ENCODE data around the gene MYO16. TPM values are rescaled to one million over a fixed set of nuclear protein-coding genes. Genes with fewer than 3 reads are reported as not detected.

Gene MYO16
- total and polyA plus RNA-seq, 12 donors, result 0.29 to 5.9 (median 1.4) TPM

- ATAC-seq, result no peak
- H3K9me3 ChIP-seq, result peaks cover 0 to 24% (median 2%) of the 10 kb centered on the region in 11 donors
- no peaks in the 10 kb centered on the region for H3K36me3 ChIP-seq
- TF ChIP-seq, protein P1, sequence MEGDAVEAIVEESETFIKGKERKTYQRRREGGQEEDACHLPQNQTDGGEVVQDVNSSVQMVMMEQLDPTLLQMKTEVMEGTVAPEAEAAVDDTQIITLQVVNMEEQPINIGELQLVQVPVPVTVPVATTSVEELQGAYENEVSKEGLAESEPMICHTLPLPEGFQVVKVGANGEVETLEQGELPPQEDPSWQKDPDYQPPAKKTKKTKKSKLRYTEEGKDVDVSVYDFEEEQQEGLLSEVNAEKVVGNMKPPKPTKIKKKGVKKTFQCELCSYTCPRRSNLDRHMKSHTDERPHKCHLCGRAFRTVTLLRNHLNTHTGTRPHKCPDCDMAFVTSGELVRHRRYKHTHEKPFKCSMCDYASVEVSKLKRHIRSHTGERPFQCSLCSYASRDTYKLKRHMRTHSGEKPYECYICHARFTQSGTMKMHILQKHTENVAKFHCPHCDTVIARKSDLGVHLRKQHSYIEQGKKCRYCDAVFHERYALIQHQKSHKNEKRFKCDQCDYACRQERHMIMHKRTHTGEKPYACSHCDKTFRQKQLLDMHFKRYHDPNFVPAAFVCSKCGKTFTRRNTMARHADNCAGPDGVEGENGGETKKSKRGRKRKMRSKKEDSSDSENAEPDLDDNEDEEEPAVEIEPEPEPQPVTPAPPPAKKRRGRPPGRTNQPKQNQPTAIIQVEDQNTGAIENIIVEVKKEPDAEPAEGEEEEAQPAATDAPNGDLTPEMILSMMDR (IDR thresholded peaks at IDR 0.05), result no peak
- no peak for DNase-seq
- 93 to 96% methylated on average over 2 of the region's 2 CpGs for WGBS, 2 donors
- peaks cover 0 to 4% (median 0%) of the 10 kb centered on the region in 9 donors for H3K4me1 ChIP-seq
- intact Hi-C loops (cut with DNase I), result no loop called here
- peaks cover 0 to 3% (median 0%) of the 10 kb centered on the region in 7 donors for H3K27me3 ChIP-seq
- no peak overlapping the region for H3K4me3 ChIP-seq
- H3K27ac ChIP-seq, result no peak overlapping the region
Observed at GRCh38 chr13:108878732-108879131, 249.3 kb downstream of the MYO16 start.

DNA sequence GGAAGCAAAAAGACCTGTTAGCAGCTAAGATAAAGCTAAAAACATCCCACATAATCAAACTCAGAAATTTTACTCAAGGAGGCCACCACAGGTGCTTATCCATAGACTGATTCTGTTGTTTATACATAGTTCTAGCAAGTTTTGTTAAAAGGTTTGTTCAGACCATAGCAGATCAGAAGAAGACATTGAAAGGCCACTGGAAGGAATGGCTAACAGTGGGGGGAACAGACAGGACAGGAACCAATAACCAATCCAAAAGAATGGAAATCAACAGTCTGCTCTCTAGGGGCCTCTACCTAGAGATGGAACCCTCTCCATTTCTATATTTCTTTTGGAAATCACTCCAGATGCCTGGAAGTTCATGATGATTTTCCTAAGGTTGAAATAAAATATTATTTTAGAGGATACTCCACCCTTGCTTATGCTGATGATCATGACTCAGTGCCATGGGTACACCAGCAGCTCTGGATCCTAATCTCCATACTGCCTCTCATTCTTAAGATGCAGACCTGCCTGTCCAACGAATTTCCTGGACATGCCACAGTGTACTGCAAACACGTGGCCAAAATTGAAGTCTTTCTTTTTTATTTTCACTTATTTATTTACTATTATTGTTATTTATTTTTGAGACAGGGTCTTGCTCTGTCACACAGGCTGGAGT is 260.0 kb downstream of the MYO16 start:
- Histone ChIP-seq H3K36me3 (no peaks in the 10 kb centered on the region), H3K4me3 (no peak overlapping the region), H3K27me3 (peaks cover 0 to 3% (median 0%) of the 10 kb centered on the region in 7 donors), H3K9me3 (no peaks in the 10 kb centered on the region), H3K27ac (no peak overlapping the region), H3K4me1 (no peaks in the 10 kb centered on the region)
- intact Hi-C loops (cut with DNase I), result loop anchor here in 1 of 10 donors (5.0 kb wide), 1 partner anchor 277 kb away; no protein-coding TSS in a partner anchor
- DNase-seq, result no peak
- ATAC-seq, result no peak
- TF ChIP-seq, protein P1 (IDR thresholded peaks at IDR 0.05), result no peak
- WGBS, 2 donors, result 78 to 82% methylated on average over 2 of the region's 2 CpGs

GRCh38 chr13:108895220-108895704 is 265.9 kb downstream of the MYO16 start:
- TF ChIP-seq, protein P1 (IDR thresholded peaks at IDR 0.05), result peak; percentile 23 to 75 (median 62)

DNA sequence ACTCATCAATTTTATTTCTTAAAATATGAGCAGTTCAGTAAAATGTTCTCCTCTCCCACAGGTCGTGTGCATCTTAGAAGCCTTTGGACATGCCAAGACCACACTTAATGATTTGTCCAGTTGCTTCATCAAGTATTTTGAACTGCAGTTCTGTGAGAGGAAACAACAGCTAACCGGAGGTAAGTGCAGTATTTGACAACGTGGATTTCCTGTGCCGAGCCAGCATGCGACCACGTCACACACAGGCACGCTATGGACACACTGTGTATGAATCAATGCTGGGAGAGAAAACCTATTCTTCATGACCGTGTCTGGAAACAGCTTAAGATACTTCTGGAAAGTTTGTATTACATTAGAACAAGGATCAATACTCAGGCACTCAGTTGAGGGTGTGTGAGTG is 268.5 kb downstream of the MYO16 start:
- H3K36me3 ChIP-seq, result no peaks in the 10 kb centered on the region
- intact Hi-C loops (cut with DNase I), result loop anchor here in 9 of 10 donors (2.0 to 10.0 kb wide), 8 partner anchors 291 to 576 kb away; no protein-coding TSS in a partner anchor
- 55 to 58% methylated on average over 8 of the region's 8 CpGs for WGBS, 2 donors
- TF ChIP-seq, protein P1 (IDR thresholded peaks at IDR 0.05), result no peak
- peaks cover 0 to 11% (median 0%) of the 10 kb centered on the region in 11 donors for H3K9me3 ChIP-seq
- H3K4me3 ChIP-seq, result no peak overlapping the region
- ATAC-seq (no peak), DNase-seq (no peak)
- H3K27me3 ChIP-seq, result peaks cover 0 to 7% (median 0%) of the 10 kb centered on the region in 7 donors
- H3K27ac ChIP-seq, result no peak overlapping the region
- H3K4me1 ChIP-seq, result no peaks in the 10 kb centered on the region

More at GRCh38 chr13:108895220-108895704, 265.9 kb downstream of the MYO16 start:
- intact Hi-C loops (cut with DNase I), result loop anchor here (1.0 to 10.0 kb wide), 11 partner anchors 284 to 573 kb away; no protein-coding TSS in a partner anchor
- 5 to 6% methylated on average over 5 of the region's 5 CpGs for WGBS, 2 donors
- peaks cover 0 to 9% (median 0%) of the 10 kb centered on the region in 7 donors for H3K27me3 ChIP-seq
- no peak overlapping the region for H3K27ac ChIP-seq
- no peak for DNase-seq
- no peaks in the 10 kb centered on the region for H3K36me3 ChIP-seq
- no peak for ATAC-seq
- H3K4me1 ChIP-seq, result no peaks in the 10 kb centered on the region
- no peak overlapping the region for H3K4me3 ChIP-seq
- H3K9me3 ChIP-seq, result no peaks in the 10 kb centered on the region
